GM12872 (cell line): Measurements from ENCODE around the gene EXOSC2.

Experiments
- TF ChIP-seq, protein P1 (sequence below): IDR thresholded peaks from 3 replicates; pipeline ENCODE4 v1.5.1; 2011; ENCODE audit warnings: low read depth, mild to moderate bottlenecking, low read length, moderate library complexity; ENCODE audit not compliant: insufficient read depth

Gene EXOSC2

DNA sequence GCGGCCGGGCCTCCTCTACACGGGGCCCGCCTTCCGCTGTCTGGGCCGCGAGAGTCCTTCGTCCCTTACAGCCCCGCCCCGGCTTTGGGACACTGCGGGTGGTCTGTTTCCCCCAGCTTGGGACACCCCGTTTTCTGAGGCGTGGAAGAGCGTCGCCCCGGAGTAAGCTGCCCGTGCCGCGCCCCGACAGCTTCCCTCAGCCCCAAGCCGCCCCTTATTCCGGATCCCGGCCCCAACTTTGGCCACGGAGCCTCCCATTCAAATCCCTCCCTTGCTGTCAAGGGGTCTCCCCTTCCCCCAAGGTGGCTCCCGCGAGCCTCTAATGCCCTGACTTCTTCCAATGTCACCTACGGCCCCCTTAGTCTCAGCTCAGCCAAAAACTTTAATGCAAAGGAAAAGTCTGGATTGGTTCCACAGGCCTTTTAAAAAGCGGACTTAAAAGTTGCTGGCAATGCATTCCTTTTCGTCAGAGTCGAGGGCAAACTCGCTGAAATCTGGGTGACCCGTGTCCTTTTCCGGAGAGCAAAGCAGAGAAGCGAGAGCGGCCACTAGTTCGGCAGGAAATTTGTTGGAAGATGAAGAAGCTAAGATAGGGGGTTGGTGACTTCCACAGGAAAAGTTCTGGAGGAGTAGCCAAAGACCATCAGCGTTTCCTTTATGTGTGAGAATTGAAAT is 19.8 kb downstream of the EXOSC2 start:
- TF ChIP-seq, protein P1, sequence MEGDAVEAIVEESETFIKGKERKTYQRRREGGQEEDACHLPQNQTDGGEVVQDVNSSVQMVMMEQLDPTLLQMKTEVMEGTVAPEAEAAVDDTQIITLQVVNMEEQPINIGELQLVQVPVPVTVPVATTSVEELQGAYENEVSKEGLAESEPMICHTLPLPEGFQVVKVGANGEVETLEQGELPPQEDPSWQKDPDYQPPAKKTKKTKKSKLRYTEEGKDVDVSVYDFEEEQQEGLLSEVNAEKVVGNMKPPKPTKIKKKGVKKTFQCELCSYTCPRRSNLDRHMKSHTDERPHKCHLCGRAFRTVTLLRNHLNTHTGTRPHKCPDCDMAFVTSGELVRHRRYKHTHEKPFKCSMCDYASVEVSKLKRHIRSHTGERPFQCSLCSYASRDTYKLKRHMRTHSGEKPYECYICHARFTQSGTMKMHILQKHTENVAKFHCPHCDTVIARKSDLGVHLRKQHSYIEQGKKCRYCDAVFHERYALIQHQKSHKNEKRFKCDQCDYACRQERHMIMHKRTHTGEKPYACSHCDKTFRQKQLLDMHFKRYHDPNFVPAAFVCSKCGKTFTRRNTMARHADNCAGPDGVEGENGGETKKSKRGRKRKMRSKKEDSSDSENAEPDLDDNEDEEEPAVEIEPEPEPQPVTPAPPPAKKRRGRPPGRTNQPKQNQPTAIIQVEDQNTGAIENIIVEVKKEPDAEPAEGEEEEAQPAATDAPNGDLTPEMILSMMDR = no peak

DNA sequence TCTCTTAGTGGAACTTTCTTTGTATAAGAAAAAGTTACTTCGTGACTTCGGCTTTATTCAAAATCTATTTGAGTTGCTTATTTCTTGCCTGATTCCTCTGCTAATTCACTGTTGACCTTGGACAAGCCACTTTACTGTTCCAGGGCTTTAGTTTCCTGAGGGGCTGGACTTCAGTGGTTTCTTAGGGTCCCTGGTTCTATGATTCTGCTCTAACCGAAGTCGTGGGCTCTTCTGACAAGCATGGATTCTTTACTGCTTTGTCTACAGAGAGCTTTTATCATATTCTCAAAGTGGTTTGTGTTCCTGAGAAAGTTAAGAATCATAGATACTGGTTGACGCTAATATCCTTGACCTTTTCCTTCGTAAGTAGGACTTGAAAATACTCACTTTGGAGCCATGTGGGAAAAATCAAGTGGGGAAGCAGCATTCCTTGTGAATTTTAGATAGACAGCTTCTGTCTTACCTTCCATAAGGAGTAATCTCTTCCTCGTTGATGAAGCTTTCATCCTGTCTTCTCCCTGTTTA is 21.1 kb downstream of the EXOSC2 start:
- TF ChIP-seq, protein P1 = no peak

DNA sequence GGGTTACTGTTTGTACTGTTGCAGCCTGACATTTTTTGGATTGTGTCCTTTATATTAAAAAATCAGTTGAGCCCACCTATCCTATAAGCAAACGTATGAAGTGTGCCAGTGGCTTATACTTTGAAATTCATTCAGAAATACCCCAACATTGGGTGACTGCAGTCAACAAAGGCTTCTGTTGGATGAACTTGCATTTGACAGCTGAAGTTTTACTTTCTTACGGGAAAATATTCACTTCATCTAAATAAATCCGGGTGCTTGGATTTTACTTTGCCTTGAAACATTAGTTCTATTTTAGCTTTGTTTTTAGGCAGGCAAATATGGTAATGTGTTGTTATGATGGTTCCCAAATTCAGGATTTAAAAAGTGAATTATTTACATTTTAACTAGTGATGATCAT is 21.7 kb downstream of the EXOSC2 start:
- TF ChIP-seq, protein P1 = no peak

DNA sequence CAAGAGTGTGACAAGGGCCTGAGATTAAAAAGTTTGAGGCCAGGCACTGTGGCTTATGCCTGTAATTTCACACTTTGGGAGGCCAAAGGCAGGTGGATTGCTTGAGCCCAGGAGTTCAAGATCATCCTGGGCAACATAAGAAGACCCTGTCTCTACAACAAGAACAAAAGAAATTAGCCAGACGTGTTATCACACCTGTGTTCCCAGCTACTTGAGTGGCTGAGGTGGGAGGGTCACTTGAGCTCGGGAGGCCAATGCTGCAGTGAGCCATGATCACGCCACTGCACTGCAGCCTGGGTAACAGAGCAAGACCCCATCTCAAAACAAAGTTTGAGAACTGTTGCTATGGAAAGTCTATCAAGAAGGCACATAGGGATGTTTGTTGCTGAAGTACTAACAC is 25.0 kb downstream of the EXOSC2 start:
- TF ChIP-seq, protein P1 = no peak

DNA sequence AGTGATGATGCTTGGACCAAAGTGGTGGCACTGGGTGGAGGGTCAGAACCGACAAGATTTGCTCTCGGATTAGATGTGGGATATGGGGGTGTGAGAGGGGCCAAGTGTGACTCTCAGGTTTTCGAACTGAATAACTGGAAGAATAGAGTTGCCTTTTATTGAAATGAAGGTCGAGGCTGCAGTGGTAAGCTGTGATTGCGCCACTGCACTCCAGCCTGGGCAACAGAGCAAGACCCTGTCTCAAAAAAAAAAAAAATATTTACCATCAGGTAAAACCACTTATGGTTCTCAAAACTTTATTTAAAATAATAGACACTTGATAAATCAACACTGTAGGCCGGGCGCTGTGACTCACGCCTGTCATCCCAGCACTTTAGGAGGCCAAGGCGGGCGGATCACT is 27.2 kb downstream of the EXOSC2 start:
- TF ChIP-seq, protein P1 = no peak

DNA sequence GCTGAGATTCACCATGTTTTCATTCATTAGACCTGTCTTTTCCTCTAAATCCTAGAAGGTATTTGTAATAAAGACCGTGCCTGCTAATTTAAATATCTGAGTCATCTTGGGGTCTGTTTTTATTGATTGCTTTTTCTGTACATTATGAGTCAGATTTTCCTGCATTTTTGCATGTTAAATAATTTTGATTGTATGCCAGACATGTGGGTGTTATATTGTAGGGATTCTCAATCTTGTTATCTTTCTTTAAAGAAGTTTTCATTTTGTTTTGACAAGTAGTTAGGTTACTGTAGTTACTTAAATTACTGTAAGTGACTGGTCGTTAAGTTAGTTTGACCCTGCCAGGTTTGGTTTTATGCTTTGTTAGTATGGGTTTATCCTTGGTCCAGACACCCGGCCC is 35.1 kb downstream of the EXOSC2 start:
- TF ChIP-seq, protein P1 = no peak

DNA sequence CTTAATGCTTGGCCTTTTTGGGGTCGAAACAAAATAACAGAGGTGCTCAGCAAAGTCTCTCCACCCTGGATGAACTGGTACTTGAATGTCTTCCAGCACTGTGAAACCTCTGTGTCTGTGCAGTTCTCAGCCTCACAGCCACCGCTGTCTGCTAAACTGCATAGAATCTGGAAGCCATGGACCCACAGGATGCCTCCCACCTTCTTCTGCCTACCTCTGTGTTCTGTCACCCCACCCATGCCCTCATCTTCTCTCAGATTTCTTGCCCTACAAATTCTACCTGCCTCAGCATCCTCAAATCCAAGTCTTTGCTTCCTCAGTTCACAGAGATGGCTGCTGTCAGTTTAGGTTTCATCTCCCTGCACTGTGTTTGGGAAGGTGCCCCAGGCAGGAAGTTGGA is 35.6 kb downstream of the EXOSC2 start:
- TF ChIP-seq, protein P1 = no peak

DNA sequence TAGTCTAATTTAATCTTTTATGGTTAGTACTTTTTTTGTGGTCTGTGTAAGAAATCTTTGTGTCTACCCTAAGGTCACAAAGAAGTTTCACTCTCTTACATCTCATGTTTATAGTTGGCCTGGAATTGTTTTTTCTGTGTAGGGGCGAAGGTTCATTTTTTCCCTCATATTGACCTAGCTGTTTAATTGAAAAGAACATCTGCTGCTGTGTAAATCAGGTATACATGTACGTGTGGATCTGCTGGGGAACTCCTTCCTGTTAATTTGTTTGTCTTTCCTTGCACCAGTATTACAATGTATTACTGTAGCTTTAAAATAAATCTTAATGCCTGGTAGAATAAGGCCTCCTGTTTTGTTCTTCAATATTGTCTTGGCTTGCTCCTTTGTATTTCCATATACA is 37.8 kb downstream of the EXOSC2 start:
- TF ChIP-seq, protein P1 = no peak
